Endothelial cell of umbilical vein (primary cell): ENCODE data around the gene XPO5. TPM values are rescaled to one million over a fixed set of nuclear protein-coding genes. Genes with fewer than 3 reads are reported as not detected.

Source experiments
- BruUV-seq: library from RNA; stranded (reverse); fragments of 400-500 nt; replicated peaks from 2 replicates; lab custom pipeline; 2021; lab: Mats Ljungman, UMichigan
- CTCF ChIA-PET: fragments of 300-600, 350-600 bp; sonication (Branson Sonifier 250); formaldehyde crosslinking; loops from one replicate; lab custom pipeline; 2021; ENCODE audit warnings: antibody characterized with exemption, inconsistent platforms; lab: Charles Lee
- POLR2A ChIA-PET: fragments of 300-600, 350-600 bp; sonication (Branson Sonifier 250); formaldehyde crosslinking; loops from one replicate; lab custom pipeline; 2021; ENCODE audit warnings: antibody characterized with exemption, inconsistent platforms; lab: Charles Lee
- DNase-seq: peaks from one replicate; pipeline ENCODE4 v3.0.0-alpha.2; 2011; ENCODE audit warnings: low read depth, low spot score
- FAIRE-seq: peaks from 2 replicates; lab custom pipeline; 2011; peaks lifted over from hg19 to GRCh38; lab: Jason Lieb, UNC
- H2AFZ ChIP-seq: 2 replicates; pipeline ENCODE4 v1.6.0; 2012; ENCODE audit warnings: low read depth, low read length, control low read depth, inconsistent platforms
- H3K27ac ChIP-seq: 2 replicates; pipeline ENCODE4 v1.5.1; 2011; ENCODE audit warnings: low read depth, mild to moderate bottlenecking, control low read depth, low read length, moderate library complexity; ENCODE audit not compliant: insufficient read depth
- H3K27me3 ChIP-seq, 2 experiments: 2 replicates each; pipeline versions ENCODE4 v1.6.0 to v1.6.1; 2011; ENCODE audit warnings: low read length in 2 of 2, mixed read lengths in 1 of 2; ENCODE audit not compliant: control insufficient read depth in 2 of 2, insufficient read depth in 2 of 2
- H3K36me3 ChIP-seq, 2 experiments: 2 replicates in 1 of 2; 3 replicates in 1 of 2; pipeline ENCODE4 v1.5.1; 2011; ENCODE audit warnings: low read length in 2 of 2, mild to moderate bottlenecking in 1 of 2, moderate library complexity in 1 of 2; ENCODE audit not compliant: control insufficient read depth in 2 of 2, insufficient read depth in 2 of 2; ENCODE audit errors: extremely low read depth in 1 of 2
- H3K4me1 ChIP-seq: 3 replicates; pipeline ENCODE4 v1.5.1; 2011; ENCODE audit warnings: mild to moderate bottlenecking, low read length; ENCODE audit not compliant: control insufficient read depth, insufficient read depth; ENCODE audit errors: extremely low read depth
- H3K4me2 ChIP-seq: 2 replicates; pipeline ENCODE4 v1.6.1; 2011; ENCODE audit warnings: low read length, control low read depth, mixed read lengths; ENCODE audit not compliant: insufficient read depth
- H3K4me3 ChIP-seq, 3 experiments: fragments of 200-600 bp in 1 of 3; sonication (generic), shearing (Covaris generic) in 1 of 3; replicated peaks in 1 of 3; 2 replicates each; pipeline ENCODE4 v1.5.1; 2011 to 2016; ENCODE audit warnings: control low read depth in 3 of 3, low read length in 3 of 3, mild to moderate bottlenecking in 2 of 3, inconsistent platforms in 1 of 3, low read depth in 1 of 3, moderate library complexity in 1 of 3; ENCODE audit not compliant: insufficient read depth in 1 of 3
- H3K79me2 ChIP-seq: 2 replicates; pipeline ENCODE4 v1.6.0; 2012; ENCODE audit warnings: low read length, inconsistent platforms; ENCODE audit not compliant: control insufficient read depth, insufficient read depth
- H3K9ac ChIP-seq: replicated peaks from 2 replicates; pipeline ENCODE3; 2011; ENCODE audit warnings: low read length, control low read depth; ENCODE audit not compliant: insufficient read depth; ENCODE audit errors: extremely low read depth
- H3K9me1 ChIP-seq: replicated peaks from 3 replicates; pipeline ENCODE4 v1.6.0; 2011; ENCODE audit warnings: mild to moderate bottlenecking, low read length; ENCODE audit not compliant: control insufficient read depth, insufficient read depth; ENCODE audit errors: extremely low read depth
- H3K9me3 ChIP-seq: replicated peaks from 2 replicates; pipeline ENCODE4 v1.5.1; 2012; ENCODE audit warnings: low read length, inconsistent platforms; ENCODE audit not compliant: control insufficient read depth, insufficient read depth
- H4K20me1 ChIP-seq: replicated peaks from 2 replicates; pipeline ENCODE3; 2011; ENCODE audit warnings: mild to moderate bottlenecking, low read length; ENCODE audit not compliant: control insufficient read depth, insufficient read depth; ENCODE audit errors: extremely low read depth
- EZH2 ChIP-seq: IDR thresholded peaks from 2 replicates; pipeline ENCODE4 v1.6.1; 2012; ENCODE audit warnings: borderline replicate concordance, low read depth, mild to moderate bottlenecking, moderate library complexity, low read length, inconsistent platforms; ENCODE audit not compliant: severe bottlenecking
- FOS ChIP-seq: IDR thresholded peaks from 2 replicates; pipeline ENCODE4 v1.6.1; 2011; ENCODE audit warnings: mild to moderate bottlenecking, low read length, moderate library complexity, borderline replicate concordance; ENCODE audit not compliant: insufficient read depth
- GATA2 ChIP-seq: IDR thresholded peaks from 2 replicates; pipeline ENCODE4 v1.7.0; 2011; ENCODE audit warnings: low read depth, mild to moderate bottlenecking, moderate library complexity, mixed read lengths, low read length; ENCODE audit not compliant: insufficient read length, insufficient read depth
- JUN ChIP-seq: IDR thresholded peaks from 2 replicates; pipeline ENCODE4 v1.6.1; 2011; ENCODE audit warnings: borderline replicate concordance, low read depth; ENCODE audit not compliant: insufficient read length, insufficient read depth
- MYC ChIP-seq: IDR thresholded peaks from one replicate; pipeline ENCODE4 v1.6.1; 2011; ENCODE audit warnings: mild to moderate bottlenecking, low read depth, low read length
- POLR2A ChIP-seq: IDR thresholded peaks from 2 replicates; pipeline ENCODE4 v1.6.1; 2012; ENCODE audit warnings: low read depth, mild to moderate bottlenecking, control low read depth, low read length
- dilution Hi-C: fragments of 300-500 bp; cut with MboI; formaldehyde crosslinking; loops from one replicate; pipeline ENCODE4 v1.15.0; 2019; ENCODE audit warnings: low sequenced_read_pairs; ENCODE audit not compliant: extremely low pct_ligation_motif_present
- intact Hi-C: fragments of 100-400 bp; cut with micrococcal nuclease; formaldehyde crosslinking; loops from one replicate; pipeline ENCODE4 v1.10.0; 2022
- polyA plus RNA-seq, 4 experiments: library from polyadenylated mRNA; depleted of rRNA in 3 of 4; stranded (reverse) in 3 of 4; unstranded in 1 of 4; fragments of >200 nt; gene quantifications; 2 replicates each; pipeline versions ENCODE4 v1.2.1 to v1.2.3, GENCODE V29; 2011 to 2012; ENCODE audit warnings: missing spikeins in 1 of 4
- total RNA-seq: library from RNA; stranded (reverse); gene quantifications from 2 replicates; pipeline ENCODE4 v1.2.3, GENCODE V29; 2021
- TF ChIP-seq, protein P1 (sequence below), 2 donors: IDR thresholded peaks; 1 replicate in 1 of 2; 2 replicates in 1 of 2; pipeline ENCODE4 v1.5.1; 2011; ENCODE audit warnings: low read length in 2 of 2, mild to moderate bottlenecking in 2 of 2, moderate library complexity in 2 of 2, control low read depth in 1 of 2, inconsistent platforms in 1 of 2, low read depth in 1 of 2; ENCODE audit not compliant: insufficient read depth in 1 of 2; ENCODE audit errors: extremely low read depth in 1 of 2
- TF ChIP-seq, protein P2 (sequence below): IDR thresholded peaks from 2 replicates; pipeline ENCODE4 v1.6.1; 2011; ENCODE audit not compliant: insufficient read depth, insufficient read length

The XPO5 gene
- total and polyA plus RNA-seq, 2 donors (not counting 3 experiments of a cell fraction or from before 2014, with no cell fraction given): 28.4 to 50.0 TPM

DNA sequence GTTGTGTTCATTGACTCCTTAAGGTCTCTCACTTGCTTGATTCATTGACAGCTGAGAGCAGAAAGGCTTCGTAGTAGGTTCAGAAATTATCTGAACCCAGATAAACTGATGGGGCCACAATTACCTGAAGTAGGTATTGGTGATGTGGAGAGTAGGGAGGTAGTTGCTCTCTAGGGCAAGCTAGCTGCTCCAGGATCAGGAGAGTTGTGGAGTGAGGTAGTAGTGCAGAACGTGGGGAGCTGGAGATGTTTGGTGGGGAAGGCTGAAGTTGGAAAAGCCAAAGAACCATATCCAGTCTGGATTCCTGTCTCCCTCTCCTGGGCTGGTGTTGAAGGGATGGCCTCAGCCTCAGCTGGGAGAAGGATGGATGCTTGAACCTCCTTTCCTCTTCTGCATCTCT, 82.6 kb downstream of the XPO5 start:
- CTCF ChIA-PET: interaction anchor here (1.1 to 19.0 kb wide), 5 partner anchors 14 to 264 kb away, joined by 3 to 289 read pairs (median 7); partner anchors contain the start of genes DLK2, DNPH1 and LRRC73
- intact Hi-C loops (no loop called here), dilution Hi-C loops (no loop called here)
- no peaks in the 10 kb centered on the region for H3K79me2 ChIP-seq
- H3K4me3 ChIP-seq: no peak overlapping the region
- no peaks in the 10 kb centered on the region for H3K27me3 ChIP-seq
- DNase-seq (no peak), FAIRE-seq (no peak)
- H3K9me1 ChIP-seq: no peaks in the 10 kb centered on the region
- no peaks in the 10 kb centered on the region for H3K9me3 ChIP-seq
- H3K27ac ChIP-seq: no peak overlapping the region
- no TSS peak for BruUV-seq
- H3K4me2 ChIP-seq: no peak overlapping the region
- no peaks in the 10 kb centered on the region for H4K20me1 ChIP-seq
- H3K36me3 ChIP-seq: peaks cover 0 to 5% of the 10 kb centered on the region in 2 experiments
- no peak overlapping the region for H2AFZ ChIP-seq
- H3K4me1 ChIP-seq: peaks cover 12% of the 10 kb centered on the region
- TF ChIP-seq JUN (no peak), GATA2 (no peak), POLR2A (no peak), EZH2 (no peak), MYC (no peak), FOS (no peak)
- TF ChIP-seq, protein P1, sequence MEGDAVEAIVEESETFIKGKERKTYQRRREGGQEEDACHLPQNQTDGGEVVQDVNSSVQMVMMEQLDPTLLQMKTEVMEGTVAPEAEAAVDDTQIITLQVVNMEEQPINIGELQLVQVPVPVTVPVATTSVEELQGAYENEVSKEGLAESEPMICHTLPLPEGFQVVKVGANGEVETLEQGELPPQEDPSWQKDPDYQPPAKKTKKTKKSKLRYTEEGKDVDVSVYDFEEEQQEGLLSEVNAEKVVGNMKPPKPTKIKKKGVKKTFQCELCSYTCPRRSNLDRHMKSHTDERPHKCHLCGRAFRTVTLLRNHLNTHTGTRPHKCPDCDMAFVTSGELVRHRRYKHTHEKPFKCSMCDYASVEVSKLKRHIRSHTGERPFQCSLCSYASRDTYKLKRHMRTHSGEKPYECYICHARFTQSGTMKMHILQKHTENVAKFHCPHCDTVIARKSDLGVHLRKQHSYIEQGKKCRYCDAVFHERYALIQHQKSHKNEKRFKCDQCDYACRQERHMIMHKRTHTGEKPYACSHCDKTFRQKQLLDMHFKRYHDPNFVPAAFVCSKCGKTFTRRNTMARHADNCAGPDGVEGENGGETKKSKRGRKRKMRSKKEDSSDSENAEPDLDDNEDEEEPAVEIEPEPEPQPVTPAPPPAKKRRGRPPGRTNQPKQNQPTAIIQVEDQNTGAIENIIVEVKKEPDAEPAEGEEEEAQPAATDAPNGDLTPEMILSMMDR (IDR thresholded peaks at IDR 0.05; ENCODE audit: extremely low read depth in 1 of 2, insufficient read depth in 1 of 2, low read depth in 1 of 2, low read length in 2 of 2): no peak
- TF ChIP-seq, protein P2, sequence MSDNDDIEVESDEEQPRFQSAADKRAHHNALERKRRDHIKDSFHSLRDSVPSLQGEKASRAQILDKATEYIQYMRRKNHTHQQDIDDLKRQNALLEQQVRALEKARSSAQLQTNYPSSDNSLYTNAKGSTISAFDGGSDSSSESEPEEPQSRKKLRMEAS: no peak
- POLR2A ChIA-PET: no interaction called here
- H3K9ac ChIP-seq: no peak overlapping the region
